HG02759 (cell line): Measurements from ENCODE around the gene RAD51D.
"Not testable (repeated sequence)": the region's sequence is repeated elsewhere in the genome, so short reads cannot be mapped to it uniquely, and the experiment has no call there.

Source experiments
- ATAC-seq: cut with Tn5 transposase; IDR thresholded peaks from one replicate; pipeline ENCODE4 v1.9.1; 2021; ENCODE audit warnings: mild to moderate bottlenecking, moderate library complexity; ENCODE audit not compliant: unreplicated experiment

RAD51D gene

GRCh38 chr17:35073183-35073790 is 46.4 kb downstream of the RAD51D start:
- no peak for ATAC-seq

- no peak for ATAC-seq
Measured at GRCh38 chr17:35069311-35069710, 50.3 kb downstream of the RAD51D start.

- ATAC-seq = no peak
Measured at GRCh38 chr17:35068249-35068648, 51.4 kb downstream of the RAD51D start.

GRCh38 chr17:35065880-35066279 is 53.8 kb downstream of the RAD51D start:
- no peak for ATAC-seq

GRCh38 chr17:35064516-35065215 is 55.0 kb downstream of the RAD51D start:
- ATAC-seq = no peak

- ATAC-seq = peak; percentile 87
Measured at GRCh38 chr17:35063514-35064223, 56.0 kb downstream of the RAD51D start, which contains the start of gene RFFL. TSS of gene RFFL (minus strand) at chr17:35063707. CDS start at chr17:35026553, 37,154 bp downstream.

- no peak for ATAC-seq
Measured at GRCh38 chr17:35062308-35062707, 57.4 kb downstream of the RAD51D start.

GRCh38 chr17:35057332-35057915 is 62.2 kb downstream of the RAD51D start:
- no peak for ATAC-seq

GRCh38 chr17:35056013-35056412 is 63.6 kb downstream of the RAD51D start:
- ATAC-seq = no peak

- no peak for ATAC-seq
Measured at GRCh38 chr17:35053204-35053603, 66.5 kb downstream of the RAD51D start.

- ATAC-seq = no peak
Measured at GRCh38 chr17:35052780-35053179, 66.9 kb downstream of the RAD51D start.

GRCh38 chr17:35052241-35052610 is 67.4 kb downstream of the RAD51D start:
- ATAC-seq = peak; percentile 11

- ATAC-seq = peak; percentile 44
Measured at GRCh38 chr17:35051579-35052240, 68.0 kb downstream of the RAD51D start.

- peak; percentile 61 for ATAC-seq
Measured at GRCh38 chr17:35051183-35051578, 68.5 kb downstream of the RAD51D start.

- no peak for ATAC-seq
Measured at GRCh38 chr17:35050170-35050569, 69.5 kb downstream of the RAD51D start.

- ATAC-seq = no peak
Measured at GRCh38 chr17:35048685-35049379, 70.8 kb downstream of the RAD51D start.

- ATAC-seq = no peak
Measured at GRCh38 chr17:35046740-35047283, 72.8 kb downstream of the RAD51D start.

- ATAC-seq = no peak
Measured at GRCh38 chr17:35046245-35046644, 73.4 kb downstream of the RAD51D start.

GRCh38 chr17:35045458-35045979 is 74.1 kb downstream of the RAD51D start:
- not testable (repeated sequence) for ATAC-seq

GRCh38 chr17:35044181-35044580 is 75.5 kb downstream of the RAD51D start:
- no peak for ATAC-seq
